Bronchial epithelial cell (primary cell): Measurements from ENCODE around the gene EDN2. TPM values are rescaled to one million over a fixed set of nuclear protein-coding genes. Genes with fewer than 3 reads are reported as not detected.

Experiments used
- DNase-seq: peaks from one replicate; pipeline ENCODE4 v3.0.0-alpha.2; 2010; ENCODE audit warnings: low read depth
- FAIRE-seq: peaks from 2 replicates; lab custom pipeline; 2011; peaks lifted over from hg19 to GRCh38; lab: Jason Lieb, UNC
- H3K27me3 ChIP-seq: 2 replicates; pipeline ENCODE4 v1.5.1; 2011; ENCODE audit warnings: low read length; ENCODE audit not compliant: control insufficient read depth, insufficient read depth
- H3K36me3 ChIP-seq: 2 replicates; pipeline ENCODE4 v1.5.1; 2011; ENCODE audit warnings: low read length; ENCODE audit not compliant: control insufficient read depth, insufficient read depth
- H3K4me3 ChIP-seq: 2 replicates; pipeline ENCODE4 v1.5.1; 2011; ENCODE audit warnings: mild to moderate bottlenecking, low read depth, low read length, control low read depth
- CTCF ChIP-seq: IDR thresholded peaks from 2 replicates; pipeline ENCODE4 v1.5.1; 2011; ENCODE audit warnings: mild to moderate bottlenecking, moderate library complexity, low read length, control low read depth, inconsistent platforms; ENCODE audit not compliant: insufficient read depth, severe bottlenecking
- total RNA-seq: library from RNA; depleted of rRNA; stranded (reverse); fragments of >200 nt; gene quantifications from 2 replicates; pipeline ENCODE4 v1.2.1, GENCODE V29; 2014

The EDN2 gene
- total RNA-seq, 1 donor from 2014 or later: 1.6 TPM

GRCh38 chr1:41429641-41430035, 54.8 kb downstream of the EDN2 start:
- no peaks in the 10 kb centered on the region for H3K36me3 ChIP-seq
- FAIRE-seq (no peak), DNase-seq (no peak)
- no peak for TF ChIP-seq CTCF
- no peak overlapping the region for H3K4me3 ChIP-seq
- H3K27me3 ChIP-seq: peaks cover 5% of the 10 kb centered on the region

Other genes with a start within 250 kb of the EDN2 start
- 4.5 and 5.0 TPM in 2 replicates for gene SCMH1, start 242.4 kb downstream of the EDN2 start, total RNA-seq
- 0.26 TPM in 1 of 2 replicates, not detected in the other for gene FOXO6, start 123.2 kb downstream of the EDN2 start, total RNA-seq